Stimulated activated CD4-positive, alpha-beta T cell treated with anti-CD3 and anti-CD28 coated beads, TNF-alpha, amount 100 ng/mL, for 48 hours (primary cell): Measurements from ENCODE around the gene BAG3.

Experiments used
- DNase-seq, 3 donors: peaks; one replicate each; pipeline ENCODE4 v3.0.0-alpha.2; 2020; ENCODE audit warnings: low read depth in 3 of 3

Gene BAG3

DNA sequence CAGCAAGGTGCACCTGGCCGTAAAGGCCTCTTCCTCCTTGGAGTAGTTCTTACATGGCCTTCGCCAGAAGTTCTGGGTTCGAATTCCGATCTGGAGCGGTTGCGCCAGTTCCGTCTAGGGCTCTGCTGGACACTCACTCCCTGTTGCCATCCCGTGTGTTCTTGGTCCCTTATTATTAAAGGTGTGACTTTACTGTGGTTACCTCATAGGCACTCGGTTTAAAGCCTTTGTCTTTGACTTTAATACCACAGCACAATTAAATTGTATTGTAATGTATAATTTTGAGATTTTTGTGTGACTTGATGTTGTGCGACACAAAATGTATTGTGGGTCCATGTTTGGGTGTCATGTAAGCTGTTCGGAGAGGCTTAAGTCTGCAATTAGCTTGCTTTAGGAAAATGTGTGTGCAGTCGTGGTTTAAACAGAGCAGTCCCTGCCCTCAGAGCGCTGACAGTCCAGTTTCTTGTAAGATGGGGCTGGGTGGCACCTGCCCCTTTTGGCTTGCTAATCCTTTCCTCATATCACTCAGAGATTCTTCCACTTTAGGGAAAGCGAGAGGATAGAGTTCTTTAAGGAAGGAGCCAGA lies 75.6 kb downstream of the BAG3 start:
- DNase-seq = no peak
